Measurements from ENCODE around the gene HABP4. TPM values are rescaled to one million over a fixed set of nuclear protein-coding genes. Genes with fewer than 3 reads are reported as not detected.

HABP4 gene
- total RNA-seq, 1 donor from 2014 or later, result 10.3 TPM

DNA sequence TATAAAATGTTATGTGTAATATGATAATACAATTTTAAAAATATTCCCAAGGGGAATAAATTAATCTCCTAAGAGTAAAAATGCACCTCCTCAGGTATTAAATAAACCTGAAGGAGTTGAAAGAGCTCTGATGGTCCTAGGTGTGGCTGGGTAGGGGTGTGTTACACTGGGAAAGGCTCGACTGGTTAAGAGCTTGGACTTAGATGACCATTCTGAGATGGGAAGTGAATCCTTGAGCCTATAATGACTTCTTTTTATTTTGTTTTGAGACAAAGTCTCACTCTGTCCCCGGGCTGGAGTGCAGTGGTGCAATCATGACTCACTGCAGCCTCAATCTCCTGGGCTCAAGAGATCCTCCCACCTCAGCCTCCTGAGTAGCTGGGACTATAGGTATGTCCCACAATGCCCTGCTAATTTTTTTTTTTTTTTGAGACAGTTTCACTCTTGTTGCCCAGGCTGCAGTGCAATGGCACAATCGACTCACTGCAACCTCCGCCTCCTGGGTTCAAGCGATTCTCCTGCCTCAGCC, 9.2 kb upstream of the HABP4 start:
- Histone ChIP-seq H3K9me3 (no peaks in the 10 kb centered on the region), H3K4me3 (no peak overlapping the region), H3K4me1 (no peaks in the 10 kb centered on the region), H3K27ac (no peak overlapping the region), H3K27me3 (no peaks in the 10 kb centered on the region), H3K36me3 (no peaks in the 10 kb centered on the region)
- no peak for DNase-seq
- ATAC-seq, result no peak
- intact Hi-C loops (cut with DNase I), result no loop called here
- TF ChIP-seq, protein P1, sequence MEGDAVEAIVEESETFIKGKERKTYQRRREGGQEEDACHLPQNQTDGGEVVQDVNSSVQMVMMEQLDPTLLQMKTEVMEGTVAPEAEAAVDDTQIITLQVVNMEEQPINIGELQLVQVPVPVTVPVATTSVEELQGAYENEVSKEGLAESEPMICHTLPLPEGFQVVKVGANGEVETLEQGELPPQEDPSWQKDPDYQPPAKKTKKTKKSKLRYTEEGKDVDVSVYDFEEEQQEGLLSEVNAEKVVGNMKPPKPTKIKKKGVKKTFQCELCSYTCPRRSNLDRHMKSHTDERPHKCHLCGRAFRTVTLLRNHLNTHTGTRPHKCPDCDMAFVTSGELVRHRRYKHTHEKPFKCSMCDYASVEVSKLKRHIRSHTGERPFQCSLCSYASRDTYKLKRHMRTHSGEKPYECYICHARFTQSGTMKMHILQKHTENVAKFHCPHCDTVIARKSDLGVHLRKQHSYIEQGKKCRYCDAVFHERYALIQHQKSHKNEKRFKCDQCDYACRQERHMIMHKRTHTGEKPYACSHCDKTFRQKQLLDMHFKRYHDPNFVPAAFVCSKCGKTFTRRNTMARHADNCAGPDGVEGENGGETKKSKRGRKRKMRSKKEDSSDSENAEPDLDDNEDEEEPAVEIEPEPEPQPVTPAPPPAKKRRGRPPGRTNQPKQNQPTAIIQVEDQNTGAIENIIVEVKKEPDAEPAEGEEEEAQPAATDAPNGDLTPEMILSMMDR (IDR thresholded peaks at IDR 0.05), result no peak

DNA sequence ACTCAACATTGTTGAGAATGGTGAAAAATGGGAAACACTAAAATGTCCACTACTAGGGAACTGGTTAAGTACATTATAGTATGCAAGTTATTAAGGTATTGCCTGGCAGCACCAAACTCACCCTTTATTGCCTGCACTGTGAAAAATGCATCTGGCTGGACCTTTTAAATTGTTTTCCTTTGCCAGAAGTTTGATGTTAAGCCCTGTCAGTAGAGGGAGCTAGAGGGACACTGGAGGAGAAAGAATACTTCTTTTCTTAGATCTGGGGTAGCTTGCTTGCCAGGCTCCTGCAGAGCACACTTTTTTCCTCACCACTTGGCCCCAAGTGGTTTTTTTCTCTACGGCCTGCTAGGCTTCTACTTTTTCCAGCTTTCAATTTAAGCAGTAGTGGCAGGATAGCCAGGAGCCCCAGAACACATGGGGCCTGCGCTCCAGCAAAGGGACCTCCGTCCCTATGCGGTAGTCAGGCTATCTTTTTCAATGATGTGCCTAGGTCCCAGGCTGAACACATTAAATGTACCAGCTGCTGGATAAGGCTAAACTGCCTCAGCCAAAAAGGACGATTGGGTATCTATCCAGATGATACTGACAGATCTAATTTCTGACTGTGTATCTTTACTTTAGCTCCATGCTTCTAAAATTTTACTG, 8.0 kb upstream of the HABP4 start:
- no peaks in the 10 kb centered on the region for H3K4me1 ChIP-seq
- intact Hi-C loops (cut with DNase I), result no loop called here
- no peaks in the 10 kb centered on the region for H3K36me3 ChIP-seq
- H3K27ac ChIP-seq, result no peak overlapping the region
- H3K27me3 ChIP-seq, result no peaks in the 10 kb centered on the region
- H3K9me3 ChIP-seq, result no peaks in the 10 kb centered on the region
- H3K4me3 ChIP-seq, result no peak overlapping the region
- ATAC-seq, result peak; percentile 88
- DNase-seq, result no peak
- TF ChIP-seq, protein P1 (IDR thresholded peaks at IDR 0.05), result peak; percentile 48

DNA sequence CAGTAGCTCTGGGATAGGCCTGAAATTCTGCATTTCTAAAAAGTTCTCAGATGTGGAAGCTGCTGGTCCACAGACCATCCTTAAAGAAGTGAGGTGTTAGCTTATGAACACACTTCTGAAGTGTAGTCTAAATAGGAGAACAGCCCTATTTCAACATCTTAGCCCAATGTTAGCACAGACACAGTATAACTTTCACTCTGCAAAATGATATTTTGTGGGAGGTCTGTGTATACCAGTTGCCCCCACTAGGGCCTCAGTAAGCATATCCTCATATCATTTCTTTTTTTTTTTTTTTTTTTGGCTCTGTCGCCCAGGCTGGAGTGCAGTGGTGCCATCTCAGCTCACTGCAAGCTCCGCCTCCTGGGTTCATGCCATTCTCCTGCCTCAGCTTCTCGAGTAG, 7.5 kb upstream of the HABP4 start:
- H3K27ac ChIP-seq, result no peak overlapping the region
- TF ChIP-seq, protein P1 (IDR thresholded peaks at IDR 0.05), result no peak
- no peaks in the 10 kb centered on the region for H3K4me1 ChIP-seq
- intact Hi-C loops (cut with DNase I), result no loop called here
- DNase-seq (no peak), ATAC-seq (peak; percentile 56)
- H3K27me3 ChIP-seq, result no peaks in the 10 kb centered on the region
- H3K4me3 ChIP-seq, result no peak overlapping the region
- H3K9me3 ChIP-seq, result no peaks in the 10 kb centered on the region
- H3K36me3 ChIP-seq, result no peaks in the 10 kb centered on the region

DNA sequence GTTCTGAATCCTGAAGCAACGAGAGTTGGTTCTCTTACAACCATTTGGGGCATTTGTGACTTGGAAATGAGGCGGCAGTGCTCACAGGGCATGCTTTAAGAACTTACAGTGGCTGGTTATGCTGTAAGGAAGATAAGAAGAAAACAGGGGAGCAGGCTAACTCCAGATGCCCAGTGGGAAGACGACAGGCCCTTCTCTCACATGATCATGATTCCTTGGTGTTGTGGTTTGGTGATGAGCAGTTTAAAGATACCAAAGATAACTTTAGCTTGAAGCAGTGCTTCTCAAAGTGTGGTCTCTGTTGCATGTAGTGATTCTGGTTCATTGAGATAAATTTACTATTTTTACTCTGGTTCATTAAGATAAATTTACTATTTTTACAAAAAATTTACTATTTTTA, 2.6 kb upstream of the HABP4 start:
- H3K36me3 ChIP-seq, result no peaks in the 10 kb centered on the region
- no peaks in the 10 kb centered on the region for H3K27me3 ChIP-seq
- H3K27ac ChIP-seq, result no peak overlapping the region
- DNase-seq (no peak), ATAC-seq (no peak)
- intact Hi-C loops (cut with DNase I), result no loop called here
- no peak overlapping the region for H3K4me3 ChIP-seq
- peaks cover 6% of the 10 kb centered on the region for H3K4me1 ChIP-seq
- TF ChIP-seq, protein P1 (IDR thresholded peaks at IDR 0.05), result no peak
- H3K9me3 ChIP-seq, result no peaks in the 10 kb centered on the region

DNA sequence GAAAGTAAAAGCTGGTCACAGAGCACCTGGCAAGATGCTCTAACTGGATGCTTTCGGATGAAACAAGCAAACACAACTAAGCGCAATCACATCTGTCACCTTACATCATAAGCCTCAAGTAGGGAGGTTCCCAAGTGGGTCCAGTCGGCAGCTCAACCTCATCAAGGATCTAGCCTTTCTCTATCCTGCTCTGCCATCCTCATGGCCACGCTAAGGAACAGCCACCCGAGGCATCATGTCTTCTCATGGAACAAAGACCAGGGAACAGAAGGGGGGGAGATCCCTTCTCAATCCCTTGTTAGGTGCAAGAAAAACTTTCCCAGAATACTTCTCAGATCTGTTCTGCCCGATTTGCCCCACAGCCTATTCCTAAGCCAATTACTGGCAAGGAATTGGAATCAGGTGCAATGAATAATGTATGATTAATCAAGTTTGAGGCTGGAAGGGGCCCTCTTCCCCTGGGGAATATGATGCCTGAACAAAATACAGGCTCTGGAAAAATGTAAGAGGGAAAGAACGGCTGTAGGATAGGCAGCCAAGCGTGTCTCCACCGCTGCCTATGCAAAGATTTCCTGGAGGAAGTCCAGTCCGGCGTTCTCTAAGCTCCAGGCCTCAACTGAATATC, 1.3 kb upstream of the HABP4 start:
- TF ChIP-seq, protein P1 (IDR thresholded peaks at IDR 0.05), result no peak
- Histone ChIP-seq H3K36me3 (no peaks in the 10 kb centered on the region), H3K27me3 (no peaks in the 10 kb centered on the region), H3K9me3 (no peaks in the 10 kb centered on the region), H3K4me3 (no peak overlapping the region), H3K4me1 (peaks cover 6% of the 10 kb centered on the region), H3K27ac (no peak overlapping the region)
- intact Hi-C loops (cut with DNase I), result no loop called here
- ATAC-seq (no peak), DNase-seq (no peak)
